ENCODE measurements around the gene FIZ1.

FIZ1 gene

DNA sequence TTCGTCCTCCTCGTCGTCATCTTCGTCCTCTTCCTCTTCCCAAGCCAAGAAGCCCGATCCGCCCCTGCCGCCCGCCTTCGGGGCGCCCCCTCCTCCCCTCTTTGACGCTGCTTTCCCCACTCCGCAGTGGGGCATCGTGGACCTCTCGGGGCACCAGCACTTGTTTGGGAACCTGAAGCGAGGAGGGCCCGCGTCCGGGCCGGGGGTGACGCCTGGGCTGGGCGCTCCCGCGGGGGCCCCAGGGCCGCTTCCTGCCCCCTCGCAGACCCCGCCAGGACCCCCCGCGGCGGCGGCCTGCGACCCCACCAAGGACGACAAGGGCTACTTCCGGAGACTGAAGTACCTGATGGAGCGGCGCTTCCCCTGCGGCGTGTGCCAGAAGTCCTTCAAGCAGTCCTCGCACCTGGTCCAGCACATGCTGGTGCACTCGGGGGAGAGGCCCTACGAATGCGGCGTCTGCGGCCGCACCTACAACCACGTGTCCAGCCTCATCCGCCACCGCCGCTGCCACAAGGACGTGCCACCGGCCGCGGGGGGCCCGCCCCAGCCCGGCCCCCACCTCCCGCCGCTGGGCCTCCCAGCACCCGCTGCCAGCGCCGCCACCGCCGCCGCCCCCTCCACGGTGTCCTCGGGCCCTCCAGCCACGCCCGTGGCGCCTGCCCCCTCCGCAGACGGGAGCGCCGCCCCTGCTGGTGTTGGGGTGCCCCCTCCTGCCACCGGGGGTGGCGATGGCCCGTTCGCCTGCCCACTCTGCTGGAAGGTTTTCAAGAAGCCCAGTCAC, 14.8 kb upstream of the FIZ1 start:
- DNase-seq (ENCODE audit: low read depth) = no peak

GRCh38 chr19:55613396-55613795, 14.1 kb upstream of the FIZ1 start:
- no peak for DNase-seq (ENCODE audit: low read depth)

GRCh38 chr19:55611983-55612645, 12.8 kb upstream of the FIZ1 start:
- no peak for DNase-seq (ENCODE audit: low read depth)

GRCh38 chr19:55611300-55611982, 12.1 kb upstream of the FIZ1 start:
- DNase-seq (ENCODE audit: low read depth) = no peak

GRCh38 chr19:55609326-55609725, 10.0 kb upstream of the FIZ1 start:
- no peak for DNase-seq (ENCODE audit: low read depth)

DNA sequence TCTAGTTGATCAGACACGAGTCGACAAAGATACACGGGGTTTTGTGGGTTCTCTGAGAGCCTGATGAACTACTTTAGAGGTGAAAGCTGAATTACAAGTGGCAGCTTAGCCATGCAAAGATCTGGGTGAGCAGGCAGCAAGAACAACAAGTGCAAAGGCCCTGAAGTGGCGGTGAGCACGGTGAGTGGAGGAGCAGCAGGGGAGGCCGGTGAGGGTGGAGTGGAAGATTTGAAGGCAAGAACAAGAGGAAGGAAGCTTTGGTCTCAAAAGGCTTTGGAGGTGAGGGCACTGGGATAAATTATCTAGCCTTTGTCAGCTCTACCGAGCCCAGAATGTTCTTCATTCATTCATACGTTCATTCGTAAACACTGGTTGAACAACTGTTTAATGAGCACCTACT, 7.5 kb upstream of the FIZ1 start:
- DNase-seq (ENCODE audit: low read depth) = no peak

DNA sequence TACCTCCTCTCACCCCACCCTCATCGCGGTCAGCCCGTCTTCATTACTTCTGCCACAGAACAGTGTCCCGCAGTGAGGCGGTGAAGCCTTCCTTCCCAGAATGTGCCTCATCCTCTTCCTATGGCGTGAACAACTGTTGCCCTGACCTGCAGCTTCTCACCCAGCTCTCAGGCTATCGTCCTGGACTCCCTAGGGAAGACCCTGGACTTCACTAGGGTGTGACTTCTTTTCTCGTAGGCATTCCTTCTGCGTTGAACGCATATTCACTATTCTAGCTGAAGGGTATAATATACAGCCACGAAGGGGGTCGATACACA, 7.1 kb upstream of the FIZ1 start:
- no peak for DNase-seq (ENCODE audit: low read depth)

- DNase-seq (ENCODE audit: low read depth) = peak; percentile 48
These were observed 6.5 kb upstream of the FIZ1 start, which contains the start of gene ZNF865 for GRCh38 chr19:55605637-55606470. TSS of gene ZNF865 (plus strand) at chr19:55605647. CDS start at chr19:55613619, 7,972 bp downstream.

DNA sequence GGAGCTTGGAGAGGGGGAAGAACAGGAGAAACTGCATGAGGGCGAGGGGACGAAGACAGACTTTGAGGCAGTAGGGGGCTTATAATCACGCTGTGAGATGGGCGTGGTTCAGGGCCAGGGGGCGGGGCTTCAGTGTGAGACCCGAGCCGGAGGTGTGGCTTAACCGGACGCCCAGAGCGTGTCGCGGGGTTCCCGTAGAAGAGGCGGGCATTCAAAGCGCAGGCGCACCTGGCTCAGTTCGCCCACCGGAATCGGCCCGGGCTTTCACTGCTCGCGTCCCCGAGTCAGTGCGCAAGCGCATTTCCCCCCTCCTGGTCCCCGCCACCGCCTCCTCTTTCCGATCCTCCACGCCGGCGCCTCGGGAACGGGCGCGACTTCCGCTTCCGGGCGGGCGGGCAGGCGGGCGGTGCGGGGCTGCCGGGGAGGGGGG, 5.9 kb upstream of the FIZ1 start:
- DNase-seq (ENCODE audit: low read depth) = peak; percentile 97

GRCh38 chr19:55603581-55604292, 4.4 kb upstream of the FIZ1 start:
- no peak for DNase-seq (ENCODE audit: low read depth)

DNA sequence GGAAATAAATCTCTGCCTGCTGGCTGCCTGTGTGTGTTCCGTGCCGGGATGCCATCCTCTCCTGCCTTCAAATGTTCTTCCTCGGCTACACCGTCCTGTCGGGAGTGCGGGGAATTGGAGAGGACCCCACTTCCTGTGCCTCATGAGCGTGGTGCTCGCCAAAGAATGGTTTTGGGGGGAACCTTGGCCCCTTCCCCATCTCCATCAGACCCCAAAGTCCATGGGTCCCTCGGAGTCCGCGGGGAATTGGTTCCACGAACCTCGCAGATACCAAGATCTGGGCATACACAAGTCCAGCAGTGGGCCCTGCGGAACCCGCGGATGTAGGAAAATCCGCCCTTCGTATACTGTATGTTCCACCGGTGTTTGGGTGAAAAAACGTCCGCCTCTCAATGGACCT, 3.8 kb upstream of the FIZ1 start:
- no peak for DNase-seq (ENCODE audit: low read depth)

GRCh38 chr19:55602104-55603001, 3.0 kb upstream of the FIZ1 start:
- no peak for DNase-seq (ENCODE audit: low read depth)

- DNase-seq (ENCODE audit: low read depth) = no peak
These were observed 1.8 kb upstream of the FIZ1 start for GRCh38 chr19:55601084-55601483.

DNA sequence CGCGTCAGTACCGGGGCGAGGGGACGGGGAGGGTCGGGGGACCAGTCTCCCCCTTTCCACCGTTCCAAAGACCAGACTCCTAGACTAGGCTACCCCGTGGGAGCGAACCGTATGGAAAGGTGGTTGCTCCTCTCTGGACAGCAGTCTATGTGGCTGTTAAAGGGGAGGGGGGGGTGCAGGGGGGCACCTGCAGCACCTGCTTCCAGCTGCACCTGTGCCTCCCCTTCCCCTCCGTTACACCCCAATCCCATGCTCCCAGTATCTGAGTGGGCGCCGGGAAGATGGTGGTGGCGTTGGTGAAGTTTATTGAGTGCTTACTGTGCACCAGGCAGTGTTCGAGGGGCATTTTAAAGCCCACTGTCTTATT, 1.3 kb upstream of the FIZ1 start:
- no peak for DNase-seq (ENCODE audit: low read depth)

DNA sequence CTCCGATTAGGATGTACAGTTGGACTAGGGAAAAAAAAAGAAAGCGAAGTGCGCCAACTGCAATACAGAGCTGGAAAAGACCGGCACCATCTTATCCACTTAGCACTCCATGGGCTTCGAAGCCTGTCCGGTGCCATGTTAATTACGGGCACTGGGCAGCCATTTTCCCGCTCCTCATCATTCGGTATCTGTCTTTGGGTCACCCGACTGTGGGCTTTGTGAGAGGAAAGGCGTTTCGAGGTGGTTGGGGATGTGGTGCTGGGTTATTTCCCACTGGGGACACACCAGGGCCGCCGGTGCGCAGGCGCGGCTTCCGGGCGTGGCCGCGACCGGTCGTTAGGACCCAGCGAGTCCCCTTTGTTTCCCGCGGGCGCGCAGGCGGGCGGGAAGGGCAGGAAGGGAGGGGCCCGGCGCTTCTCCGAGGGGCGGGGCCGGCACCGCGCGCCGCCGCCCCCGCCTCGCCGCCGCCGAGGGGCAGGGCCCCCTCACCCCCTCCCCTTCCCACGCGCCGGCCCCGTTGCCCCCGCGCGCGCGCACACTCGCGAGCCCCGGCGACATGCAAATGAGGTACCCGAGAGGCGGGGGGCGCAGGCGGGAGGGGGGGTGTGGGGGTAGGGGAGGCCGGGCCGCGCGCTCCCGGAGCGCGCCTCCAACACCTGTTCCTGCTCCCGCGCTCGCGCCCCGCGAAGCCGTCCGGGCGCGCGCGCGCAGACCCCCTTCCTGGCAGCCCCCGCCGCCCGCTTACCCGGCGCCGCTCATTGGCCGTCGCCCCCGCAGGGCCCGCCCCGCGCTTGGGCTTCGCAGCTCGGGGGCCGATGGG, 735 bp upstream of the FIZ1 start, which contains the start of gene ZNF524:
TSS of gene ZNF524 (plus strand) at position 447 of the 820 bp plus-strand sequence. CDS start 1,825 bp downstream, outside the sequence.
- DNase-seq (ENCODE audit: low read depth) = peak; percentile 81

GRCh38 chr19:55598719-55599467, 424 bp downstream of the FIZ1 start:
- DNase-seq (ENCODE audit: low read depth) = peak; percentile 83

- no peak for DNase-seq (ENCODE audit: low read depth)
These were observed 1.3 kb downstream of the FIZ1 start for GRCh38 chr19:55598034-55598433.

DNA sequence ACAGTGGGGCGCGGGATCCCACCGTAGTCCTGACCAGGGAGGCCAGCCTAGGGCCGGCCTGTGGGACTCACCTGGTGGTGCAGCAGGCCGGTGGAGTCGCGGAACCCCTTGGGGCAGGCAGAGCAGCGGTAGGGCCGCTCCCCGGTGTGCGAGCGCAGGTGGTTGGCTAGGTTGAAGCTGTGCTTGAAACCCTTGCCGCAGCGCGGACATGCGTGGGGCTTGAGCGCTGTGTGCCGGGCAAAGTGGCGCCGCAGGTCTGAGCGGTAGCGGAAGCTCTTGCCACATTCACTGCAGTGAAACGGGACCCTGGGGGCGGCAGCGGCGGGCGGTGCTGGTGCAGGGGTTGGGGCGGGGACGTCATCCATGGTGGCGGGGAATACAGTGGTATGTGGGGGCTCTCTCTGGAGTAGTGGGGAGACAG, 1.8 kb downstream of the FIZ1 start:
- no peak for DNase-seq (ENCODE audit: low read depth)

DNA sequence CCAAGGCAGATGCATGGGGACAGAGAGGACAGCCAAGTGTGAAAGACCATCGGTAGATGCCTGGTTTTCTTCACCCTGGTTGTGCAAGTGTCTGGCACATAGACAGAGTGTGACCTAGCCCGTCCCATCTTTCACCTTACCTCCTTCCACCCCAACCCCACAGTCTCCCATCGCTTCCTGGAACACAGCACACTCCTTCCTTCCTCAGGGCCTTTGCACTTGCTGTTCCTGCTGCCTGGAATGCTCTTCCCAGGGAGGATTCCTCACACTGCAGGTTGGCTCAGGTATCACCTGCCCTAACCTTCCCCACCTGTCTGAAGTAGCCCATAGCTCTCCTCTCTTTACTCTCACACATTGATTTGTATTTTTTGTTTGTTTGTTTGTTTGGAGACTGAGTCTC, 3.0 kb downstream of the FIZ1 start:
- DNase-seq (ENCODE audit: low read depth) = no peak

Data from stimulated activated CD8-positive, alpha-beta memory T cell treated with anti-CD3 and anti-CD28 coated beads, Interleukin-12 subunit alpha, Interleukin-12 subunit beta, amount 100 ng/mL, for 4 hours (primary cell).